Activated CD8-positive, alpha-beta memory T cell treated with anti-CD3 and anti-CD28 coated beads for 24 hours (primary cell): ENCODE measurements around the gene PCBP3.

Experiments used
- DNase-seq: peaks from one replicate; pipeline ENCODE4 v3.0.0-alpha.2; 2020

Gene PCBP3

GRCh38 chr21:45832741-45833235 is 189.3 kb downstream of the PCBP3 start:
- peak; percentile 41 for DNase-seq

- DNase-seq, result peak; percentile 43
Observed at GRCh38 chr21:45833414-45833813, 189.9 kb downstream of the PCBP3 start.

GRCh38 chr21:45834026-45834715 is 190.6 kb downstream of the PCBP3 start:
- peak; percentile 44 for DNase-seq

- DNase-seq, result no peak
Observed at GRCh38 chr21:45834821-45835293, 191.3 kb downstream of the PCBP3 start.

GRCh38 chr21:45835301-45836267 is 192.1 kb downstream of the PCBP3 start:
- peak; percentile 52 for DNase-seq

- DNase-seq, result no peak
Observed at GRCh38 chr21:45836268-45836655, 192.7 kb downstream of the PCBP3 start.

- no peak for DNase-seq
Observed at GRCh38 chr21:45836694-45837670, 193.5 kb downstream of the PCBP3 start.

GRCh38 chr21:45837936-45838335 is 194.4 kb downstream of the PCBP3 start:
- DNase-seq, result no peak

GRCh38 chr21:45838634-45839033 is 195.1 kb downstream of the PCBP3 start:
- DNase-seq, result no peak

- DNase-seq, result no peak
Observed at GRCh38 chr21:45839274-45839673, 195.7 kb downstream of the PCBP3 start.

GRCh38 chr21:45841033-45841432 is 197.5 kb downstream of the PCBP3 start:
- DNase-seq, result no peak

- no peak for DNase-seq
Observed at GRCh38 chr21:45843426-45843825, 199.9 kb downstream of the PCBP3 start.

- no peak for DNase-seq
Observed at GRCh38 chr21:45844181-45844580, 200.7 kb downstream of the PCBP3 start.

- DNase-seq, result no peak
Observed at GRCh38 chr21:45845063-45845769, 201.7 kb downstream of the PCBP3 start.

- DNase-seq, result no peak
Observed at GRCh38 chr21:45845770-45846090, 202.2 kb downstream of the PCBP3 start.

- DNase-seq, result no peak
Observed at GRCh38 chr21:45846373-45847160, 203.0 kb downstream of the PCBP3 start.

GRCh38 chr21:45847870-45848269 is 204.3 kb downstream of the PCBP3 start:
- DNase-seq, result no peak

GRCh38 chr21:45848331-45848730 is 204.8 kb downstream of the PCBP3 start:
- no peak for DNase-seq

GRCh38 chr21:45848805-45849204 is 205.3 kb downstream of the PCBP3 start:
- DNase-seq, result no peak

GRCh38 chr21:45849651-45850050 is 206.1 kb downstream of the PCBP3 start:
- DNase-seq, result no peak

- DNase-seq, result no peak
Observed at GRCh38 chr21:45850181-45850580, 206.7 kb downstream of the PCBP3 start.
